Upper lobe of right lung (tissue), 1 donor: ENCODE data around the gene AMBP. TPM values are rescaled to one million over a fixed set of nuclear protein-coding genes. Genes with fewer than 3 reads are reported as not detected.

Experiments
- ATAC-seq: fragments of 200-7000 bp; cut with Tn5 transposase; one replicate; pipeline ENCODE4 v1.9.1; 2020; ENCODE audit warnings: mild to moderate bottlenecking, moderate library complexity
- DNase-seq: peaks from one replicate; pipeline ENCODE4 v3.0.0-alpha.2; 2020
- H3K27ac ChIP-seq: fragments of 200-600 bp; one replicate; pipeline ENCODE4 v1.8.0; 2022
- H3K27me3 ChIP-seq: fragments of 200-600 bp; one replicate; pipeline ENCODE4 v1.8.0; 2022; ENCODE audit warnings: mild to moderate bottlenecking
- H3K36me3 ChIP-seq: fragments of 200-600 bp; one replicate; pipeline ENCODE4 v1.8.0; 2022
- H3K4me1 ChIP-seq: fragments of 200-600 bp; one replicate; pipeline ENCODE4 v1.8.0; 2022
- H3K4me3 ChIP-seq: fragments of 200-600 bp; one replicate; pipeline ENCODE4 v1.8.0; 2022; ENCODE audit warnings: mild to moderate bottlenecking
- H3K9me3 ChIP-seq: fragments of 200-600 bp; one replicate; pipeline ENCODE4 v1.8.0; 2022
- intact Hi-C: fragments of 100-400 bp; cut with DNase I; formaldehyde crosslinking; loops from one replicate; pipeline ENCODE4 v1.11.0; 2022
- total RNA-seq: library from RNA; stranded (reverse); fragmentation: NEBNext Ultra II Directional; extraction: Animal tissue kit (Norgen Biotek cat#: 25700); gene quantifications from one replicate; pipeline ENCODE4 v1.2.1, GENCODE V29; 2021
- TF ChIP-seq, protein P1 (sequence below): fragments of 200-600 bp; IDR thresholded peaks from one replicate; pipeline ENCODE4 v1.8.0; 2022; ENCODE audit warnings: antibody characterized with exemption
- donor health status: DM: no; HTN: yes; CAD: no; lungs with severe emphysema.

The AMBP gene
- total RNA-seq, 1 donor from 2014 or later, result 0.67 TPM

DNA sequence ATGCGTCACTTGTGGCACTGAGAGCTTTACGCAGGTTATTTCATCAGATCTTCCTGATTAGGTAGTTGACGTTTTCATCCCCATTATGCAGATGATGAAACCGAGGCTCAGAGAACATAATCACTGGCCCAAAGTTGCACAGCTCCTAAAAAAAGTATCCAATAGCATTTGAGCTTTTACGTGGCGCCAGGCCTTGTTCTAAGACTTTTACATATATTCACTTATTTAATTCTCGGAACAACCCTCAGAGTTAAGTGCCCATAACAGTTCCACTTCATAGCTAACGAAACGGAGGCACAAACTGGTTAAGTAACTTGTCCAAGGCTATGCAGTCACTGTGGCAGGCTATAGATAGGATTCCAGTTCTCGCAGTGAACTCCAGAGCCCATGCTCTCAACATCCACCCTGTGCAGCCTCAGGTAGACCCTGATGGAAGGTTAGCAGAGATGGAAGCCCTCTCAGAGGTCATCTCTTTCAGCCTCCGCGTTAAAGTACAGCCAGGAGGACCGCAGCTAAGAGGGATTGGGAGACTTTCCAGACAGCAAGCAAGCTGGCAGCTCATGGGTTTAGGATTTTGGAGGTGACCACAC lies 39.3 kb downstream of the AMBP start:
- DNase-seq (no peak), ATAC-seq (no peak)
- TF ChIP-seq, protein P1, sequence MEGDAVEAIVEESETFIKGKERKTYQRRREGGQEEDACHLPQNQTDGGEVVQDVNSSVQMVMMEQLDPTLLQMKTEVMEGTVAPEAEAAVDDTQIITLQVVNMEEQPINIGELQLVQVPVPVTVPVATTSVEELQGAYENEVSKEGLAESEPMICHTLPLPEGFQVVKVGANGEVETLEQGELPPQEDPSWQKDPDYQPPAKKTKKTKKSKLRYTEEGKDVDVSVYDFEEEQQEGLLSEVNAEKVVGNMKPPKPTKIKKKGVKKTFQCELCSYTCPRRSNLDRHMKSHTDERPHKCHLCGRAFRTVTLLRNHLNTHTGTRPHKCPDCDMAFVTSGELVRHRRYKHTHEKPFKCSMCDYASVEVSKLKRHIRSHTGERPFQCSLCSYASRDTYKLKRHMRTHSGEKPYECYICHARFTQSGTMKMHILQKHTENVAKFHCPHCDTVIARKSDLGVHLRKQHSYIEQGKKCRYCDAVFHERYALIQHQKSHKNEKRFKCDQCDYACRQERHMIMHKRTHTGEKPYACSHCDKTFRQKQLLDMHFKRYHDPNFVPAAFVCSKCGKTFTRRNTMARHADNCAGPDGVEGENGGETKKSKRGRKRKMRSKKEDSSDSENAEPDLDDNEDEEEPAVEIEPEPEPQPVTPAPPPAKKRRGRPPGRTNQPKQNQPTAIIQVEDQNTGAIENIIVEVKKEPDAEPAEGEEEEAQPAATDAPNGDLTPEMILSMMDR, result no peak
- peaks cover 25% of the 10 kb centered on the region for H3K36me3 ChIP-seq
- H3K9me3 ChIP-seq, result no peaks in the 10 kb centered on the region
- H3K4me1 ChIP-seq, result no peaks in the 10 kb centered on the region
- intact Hi-C loops, result no loop called here
- no peak overlapping the region for H3K4me3 ChIP-seq
- no peak overlapping the region for H3K27ac ChIP-seq
- no peaks in the 10 kb centered on the region for H3K27me3 ChIP-seq

DNA sequence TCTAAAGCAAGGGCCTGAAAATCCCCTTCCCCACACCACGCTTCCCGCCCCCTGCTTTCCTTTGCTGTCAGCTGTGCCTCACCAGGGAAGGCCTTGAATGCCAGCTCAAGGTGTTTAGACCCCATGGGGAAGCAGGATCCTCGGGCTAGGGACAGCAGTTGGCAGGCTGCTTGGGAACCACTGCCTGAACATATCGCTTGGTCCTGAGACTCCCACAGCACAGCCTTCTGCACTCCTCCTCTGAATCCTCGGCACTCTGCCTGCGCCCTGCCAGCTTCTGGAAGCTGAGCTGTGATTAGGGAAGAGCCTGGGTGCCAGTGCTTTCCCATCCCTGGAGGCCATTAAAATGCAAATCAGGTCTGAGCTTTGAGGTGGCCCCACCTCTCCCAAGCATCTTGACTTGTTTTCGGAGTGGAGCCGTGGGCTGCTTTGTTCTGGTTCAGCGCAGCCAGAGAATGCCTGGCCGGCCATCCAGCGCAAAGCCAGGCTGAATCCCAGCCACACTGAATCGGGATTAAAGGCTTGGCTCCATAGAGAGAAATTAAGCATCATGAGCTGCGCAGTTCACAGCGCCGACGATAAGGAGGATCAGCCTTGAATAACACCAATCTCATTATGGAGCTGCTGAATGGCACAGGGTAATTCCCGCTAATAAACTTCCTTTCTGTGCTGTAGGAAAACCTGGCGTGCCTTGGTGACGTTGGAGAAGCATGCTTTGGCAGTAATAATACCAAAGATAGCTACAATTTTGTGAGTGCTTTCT lies 40.0 kb downstream of the AMBP start:
- intact Hi-C loops, result no loop called here

DNA sequence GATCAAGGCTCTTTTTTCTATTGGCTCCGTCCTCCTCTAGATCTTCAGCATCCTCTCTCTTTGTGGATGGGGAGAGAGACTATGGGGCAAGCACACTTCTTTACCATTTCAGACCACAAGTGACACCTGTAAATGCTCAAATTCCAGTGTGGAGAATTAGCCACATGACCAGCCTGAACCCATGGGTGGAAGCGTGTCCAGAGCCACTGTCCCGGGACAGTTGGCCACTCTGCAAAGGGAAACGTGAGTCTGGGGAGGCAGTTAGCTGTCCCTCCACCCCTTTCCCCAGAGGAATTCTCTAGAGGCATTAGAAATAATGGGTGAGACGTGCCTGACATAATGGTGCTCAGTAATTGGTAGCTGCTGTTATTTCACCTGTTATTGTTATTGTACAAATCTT lies 40.9 kb downstream of the AMBP start:
- Histone ChIP-seq H3K36me3 (peaks cover 25% of the 10 kb centered on the region), H3K27me3 (no peaks in the 10 kb centered on the region), H3K9me3 (no peaks in the 10 kb centered on the region), H3K27ac (no peak overlapping the region), H3K4me1 (no peaks in the 10 kb centered on the region), H3K4me3 (no peak overlapping the region)
- DNase-seq, result no peak
- TF ChIP-seq, protein P1, result no peak
- intact Hi-C loops, result no loop called here
- ATAC-seq, result no peak

More for the DNA sequence above, 40.0 kb downstream of the AMBP start:
- H3K4me1 ChIP-seq, result no peaks in the 10 kb centered on the region
- H3K9me3 ChIP-seq, result no peaks in the 10 kb centered on the region
- H3K27ac ChIP-seq, result no peak overlapping the region
- H3K27me3 ChIP-seq, result no peaks in the 10 kb centered on the region
- ATAC-seq, result no peak
- no peak overlapping the region for H3K4me3 ChIP-seq
- peaks cover 25% of the 10 kb centered on the region for H3K36me3 ChIP-seq
- TF ChIP-seq, protein P1, result no peak
- no peak for DNase-seq

DNA sequence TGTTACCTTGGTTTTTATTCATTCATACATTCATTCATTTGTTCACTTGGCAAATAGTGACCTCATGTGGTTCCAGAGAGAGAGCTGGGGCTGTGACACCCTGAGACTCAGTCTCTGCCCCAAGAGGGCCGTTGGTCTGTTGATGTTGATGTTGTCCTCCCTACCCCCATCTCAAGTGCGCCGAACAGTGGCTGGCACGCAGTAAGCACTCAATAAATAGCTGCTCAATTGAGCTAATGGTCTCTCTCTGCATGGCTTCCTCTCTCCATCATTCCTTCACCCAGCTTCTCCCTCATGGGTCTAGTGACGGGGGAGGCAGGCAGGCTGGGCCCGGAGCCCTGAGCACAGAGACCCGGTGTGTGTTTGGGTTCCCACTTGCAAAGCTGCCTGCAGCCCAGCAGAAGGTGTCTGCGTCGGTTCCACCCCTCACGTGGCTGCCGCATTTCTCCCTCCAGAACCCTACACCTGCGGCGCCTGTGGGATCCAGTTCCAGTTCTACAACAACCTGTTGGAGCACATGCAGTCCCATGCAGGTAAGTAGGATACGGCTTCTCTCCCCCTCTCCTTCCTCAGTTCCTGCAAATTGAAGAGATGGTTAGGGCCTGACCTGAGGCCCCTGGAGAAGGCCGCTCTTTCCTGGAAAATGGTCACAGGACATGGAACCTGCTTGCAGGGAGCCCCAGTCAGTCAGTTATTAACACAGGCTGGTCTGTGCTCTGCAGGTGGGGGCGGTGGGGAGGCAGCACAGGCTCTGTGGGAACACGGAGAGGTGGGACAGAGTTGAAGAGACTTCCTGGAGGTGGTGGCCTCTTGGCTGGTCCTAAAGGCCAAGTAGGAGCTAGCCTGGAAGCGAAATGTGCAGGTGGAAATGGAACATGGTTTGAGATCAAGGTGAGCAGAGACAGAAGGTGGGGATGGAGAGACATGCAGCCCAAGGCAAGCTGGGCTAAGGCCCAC lies 42.0 kb downstream of the AMBP start:
- peaks cover 25% of the 10 kb centered on the region for H3K36me3 ChIP-seq
- DNase-seq, result no peak
- no peak for ATAC-seq

DNA sequence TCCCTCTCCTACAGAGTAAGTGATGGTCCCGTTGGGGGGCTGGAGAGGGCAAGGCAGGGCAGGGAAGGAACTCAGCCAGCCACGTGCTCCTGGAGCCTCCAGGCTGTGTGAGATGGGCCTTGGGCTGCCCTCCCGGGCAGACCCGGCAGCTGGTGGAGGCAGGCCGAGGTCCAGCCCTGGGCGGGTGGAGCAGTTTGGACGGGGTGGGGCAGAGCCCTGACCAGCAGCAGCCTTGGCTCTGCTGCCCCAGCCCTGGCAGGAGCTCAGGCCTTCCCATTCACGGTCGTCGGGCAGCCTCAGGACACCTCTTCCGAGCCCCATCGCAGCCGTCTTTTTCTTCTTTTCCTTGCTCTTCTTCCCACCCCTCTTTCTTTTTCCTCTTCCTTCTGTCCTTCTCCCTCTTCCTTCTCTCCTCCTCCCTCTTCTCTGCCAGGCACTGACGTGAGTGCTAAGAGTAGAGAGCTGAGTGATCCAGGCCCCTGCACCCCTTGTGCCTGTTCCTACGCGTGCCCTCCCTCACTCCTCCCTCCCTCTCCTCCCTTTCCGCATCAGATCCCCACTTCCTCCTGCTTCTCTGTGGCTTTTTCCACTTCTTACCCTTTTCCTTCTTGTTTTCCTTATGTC lies 42.8 kb downstream of the AMBP start:
- H3K27me3 ChIP-seq, result no peaks in the 10 kb centered on the region
- DNase-seq (no peak), ATAC-seq (no peak)
- intact Hi-C loops, result no loop called here
- H3K4me1 ChIP-seq, result no peaks in the 10 kb centered on the region
- H3K27ac ChIP-seq, result no peak overlapping the region
- H3K4me3 ChIP-seq, result no peak overlapping the region
- H3K9me3 ChIP-seq, result no peaks in the 10 kb centered on the region
- TF ChIP-seq, protein P1, result no peak
- H3K36me3 ChIP-seq, result peaks cover 25% of the 10 kb centered on the region

More for the DNA sequence above, 42.0 kb downstream of the AMBP start:
- no peak overlapping the region for H3K4me3 ChIP-seq
- no peak overlapping the region for H3K27ac ChIP-seq
- no peaks in the 10 kb centered on the region for H3K9me3 ChIP-seq
- no peaks in the 10 kb centered on the region for H3K27me3 ChIP-seq
- intact Hi-C loops, result no loop called here
- TF ChIP-seq, protein P1, result no peak
- H3K4me1 ChIP-seq, result no peaks in the 10 kb centered on the region
